Right lobe of liver (tissue), 4 donors: Measurements from ENCODE around the gene TM9SF1.

ENCODE experiments used
- POLR2A ChIP-seq: fragments of 450-650 bp; IDR thresholded peaks from one replicate; pipeline ENCODE4 v1.6.1; 2017; ENCODE audit warnings: antibody characterized with exemption, mild to moderate bottlenecking
- TF ChIP-seq, protein P1 (sequence below), 4 donors: fragments of 200-600 bp in 3 of 4; fragments of 450-650 bp in 1 of 4; IDR thresholded peaks; one replicate each; pipeline versions ENCODE4 v1.5.1 to v1.8.0; 2016 to 2022; ENCODE audit warnings: antibody characterized with exemption in 4 of 4, mild to moderate bottlenecking in 2 of 4
- donor health status: DM: no; HTN: no; CAD: no.
- donor health status: DM: no; HTN: no; CAD: no.
- donor health status: DM: no; HTN: yes; CAD: no.

DNA sequence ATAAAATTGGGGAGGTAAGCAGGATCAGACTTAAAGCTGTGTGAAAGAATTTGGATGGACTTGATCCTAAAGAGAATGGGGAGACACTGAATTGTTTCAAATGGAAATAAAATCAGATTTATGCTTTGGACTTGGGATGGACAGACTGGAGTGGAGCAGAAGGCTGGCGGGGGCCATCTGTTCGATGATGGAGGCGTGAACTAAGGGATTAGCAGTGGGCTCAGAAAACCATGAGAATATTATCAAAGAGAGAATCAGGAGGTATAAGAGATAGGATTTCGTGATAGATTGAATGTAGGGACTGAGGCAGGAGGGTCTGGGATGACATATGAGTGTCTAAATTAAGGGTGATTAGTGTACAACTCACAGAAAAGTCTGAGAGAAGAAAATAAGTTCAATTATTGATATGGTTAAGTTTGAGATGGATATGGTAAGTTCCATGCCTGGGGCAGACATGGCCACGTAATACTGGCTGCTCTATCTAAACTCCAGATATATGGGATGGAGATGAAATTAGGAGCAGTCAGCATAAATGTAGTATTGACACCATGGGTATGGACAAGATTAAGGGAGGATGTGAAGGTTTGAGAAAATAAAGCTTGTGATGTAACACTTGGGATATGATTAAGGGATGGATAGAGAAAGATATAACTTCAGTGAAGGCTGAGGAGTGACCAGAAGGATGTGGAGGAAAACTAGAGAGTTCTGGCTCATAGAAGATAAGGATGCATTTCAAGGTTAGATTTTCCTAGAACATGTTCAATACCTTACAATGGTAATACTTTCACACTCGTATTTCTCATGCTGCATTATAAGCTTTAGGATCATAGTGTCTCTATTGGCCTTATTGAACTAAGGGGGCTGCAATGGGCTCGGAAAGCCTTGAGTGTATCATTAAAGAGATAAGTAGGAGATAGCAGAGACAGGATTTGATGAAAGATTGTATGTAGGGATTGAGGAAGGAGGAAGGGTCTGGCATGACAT is 9.2 kb upstream of the TM9SF1 start:
- TF ChIP-seq, protein P1, sequence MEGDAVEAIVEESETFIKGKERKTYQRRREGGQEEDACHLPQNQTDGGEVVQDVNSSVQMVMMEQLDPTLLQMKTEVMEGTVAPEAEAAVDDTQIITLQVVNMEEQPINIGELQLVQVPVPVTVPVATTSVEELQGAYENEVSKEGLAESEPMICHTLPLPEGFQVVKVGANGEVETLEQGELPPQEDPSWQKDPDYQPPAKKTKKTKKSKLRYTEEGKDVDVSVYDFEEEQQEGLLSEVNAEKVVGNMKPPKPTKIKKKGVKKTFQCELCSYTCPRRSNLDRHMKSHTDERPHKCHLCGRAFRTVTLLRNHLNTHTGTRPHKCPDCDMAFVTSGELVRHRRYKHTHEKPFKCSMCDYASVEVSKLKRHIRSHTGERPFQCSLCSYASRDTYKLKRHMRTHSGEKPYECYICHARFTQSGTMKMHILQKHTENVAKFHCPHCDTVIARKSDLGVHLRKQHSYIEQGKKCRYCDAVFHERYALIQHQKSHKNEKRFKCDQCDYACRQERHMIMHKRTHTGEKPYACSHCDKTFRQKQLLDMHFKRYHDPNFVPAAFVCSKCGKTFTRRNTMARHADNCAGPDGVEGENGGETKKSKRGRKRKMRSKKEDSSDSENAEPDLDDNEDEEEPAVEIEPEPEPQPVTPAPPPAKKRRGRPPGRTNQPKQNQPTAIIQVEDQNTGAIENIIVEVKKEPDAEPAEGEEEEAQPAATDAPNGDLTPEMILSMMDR (IDR thresholded peaks at IDR 0.05), result no peak
- no peak for TF ChIP-seq POLR2A
